Prostate gland (tissue), 2 donors: Measurements from ENCODE around the gene SCUBE1.

Experiments used
- CTCF ChIP-seq, 4 experiments: fragments of 200-600 bp in 2 of 4; fragments of 450-650 bp in 2 of 4; sonication (generic) in 2 of 4; IDR thresholded peaks; 1 replicate in 3 of 4; 2 replicates in 1 of 4; pipeline ENCODE4 v1.5.1; 2016 to 2019; ENCODE audit warnings: antibody characterized with exemption in 4 of 4, mild to moderate bottlenecking in 2 of 4, moderate library complexity in 2 of 4
- POLR2AphosphoS5 ChIP-seq: sonication (generic); formaldehyde crosslinking; IDR thresholded peaks from one replicate; pipeline ENCODE4 v1.6.1; 2017; ENCODE audit warnings: antibody characterized with exemption

GRCh38 chr22:43232445-43232844 lies 110.7 kb downstream of the SCUBE1 start:
- TF ChIP-seq CTCF (IDR thresholded peaks at IDR 0.05) (no peak), POLR2AphosphoS5 (no peak)
